ENCODE measurements around the gene CSNK1G3.

The CSNK1G3 gene

GRCh38 chr5:123514615-123515355, 2.8 kb downstream of the CSNK1G3 start:
- DNase-seq, result no peak

GRCh38 chr5:123515904-123516303, 3.9 kb downstream of the CSNK1G3 start:
- no peak for DNase-seq

- no peak for DNase-seq
Observed at GRCh38 chr5:123517476-123517875, 5.5 kb downstream of the CSNK1G3 start.

GRCh38 chr5:123518111-123518510, 6.1 kb downstream of the CSNK1G3 start:
- no peak for DNase-seq

- no peak for DNase-seq
Observed at GRCh38 chr5:123520677-123521247, 8.8 kb downstream of the CSNK1G3 start.

GRCh38 chr5:123524146-123524545, 12.2 kb downstream of the CSNK1G3 start:
- DNase-seq, result no peak

- DNase-seq, result no peak
Observed at GRCh38 chr5:123527190-123527589, 15.2 kb downstream of the CSNK1G3 start.

- no peak for DNase-seq
Observed at GRCh38 chr5:123528065-123528464, 16.1 kb downstream of the CSNK1G3 start.

- DNase-seq, result no peak
Observed at GRCh38 chr5:123528878-123529277, 16.9 kb downstream of the CSNK1G3 start.

- DNase-seq, result no peak
Observed at GRCh38 chr5:123530728-123531127, 18.8 kb downstream of the CSNK1G3 start.

GRCh38 chr5:123535648-123536047, 23.7 kb downstream of the CSNK1G3 start:
- DNase-seq, result no peak

- DNase-seq, result no peak
Observed at GRCh38 chr5:123537256-123537655, 25.3 kb downstream of the CSNK1G3 start.

GRCh38 chr5:123537845-123538244, 25.9 kb downstream of the CSNK1G3 start:
- DNase-seq, result no peak

- no peak for DNase-seq
Observed at GRCh38 chr5:123538670-123539459, 26.9 kb downstream of the CSNK1G3 start.

- DNase-seq, result no peak
Observed at GRCh38 chr5:123540534-123540933, 28.6 kb downstream of the CSNK1G3 start.

- DNase-seq, result no peak
Observed at GRCh38 chr5:123543438-123543837, 31.5 kb downstream of the CSNK1G3 start.

- DNase-seq, result no peak
Observed at GRCh38 chr5:123545506-123545905, 33.5 kb downstream of the CSNK1G3 start.

- DNase-seq, result no peak
Observed at GRCh38 chr5:123546657-123547056, 34.7 kb downstream of the CSNK1G3 start.

- DNase-seq, result no peak
Observed at GRCh38 chr5:123549256-123549904, 37.4 kb downstream of the CSNK1G3 start.

- DNase-seq, result no peak
Observed at GRCh38 chr5:123554601-123555000, 42.6 kb downstream of the CSNK1G3 start.

- DNase-seq, result no peak
Observed at GRCh38 chr5:123557907-123558306, 45.9 kb downstream of the CSNK1G3 start.

- no peak for DNase-seq
Observed at GRCh38 chr5:123558762-123559433, 46.9 kb downstream of the CSNK1G3 start.

- no peak for DNase-seq
Observed at GRCh38 chr5:123559434-123559775, 47.4 kb downstream of the CSNK1G3 start.

All from hippocampal formation (tissue), 2 donors.